ENCODE results near the gene AGRP. TPM values are rescaled to one million over a fixed set of nuclear protein-coding genes. Genes with fewer than 3 reads are reported as not detected.

Gene AGRP
- total and polyA plus RNA-seq, 4 donors = 0.18 to 0.50 TPM; not detected in 2

- DNase-seq (ENCODE audit: low spot score) = no peak
- Histone ChIP-seq H3K4me1 (ENCODE audit: control insufficient read depth in 4 of 4, insufficient read depth in 4 of 4, low read length in 3 of 4) (peaks cover 0 to 2% (median 0%) of the 10 kb centered on the region in 4 donors), H3K9ac (ENCODE audit: low read depth in 1 of 2, low read length in 2 of 2) (no peak overlapping the region), H3K36me3 (ENCODE audit: control insufficient read depth in 4 of 4, insufficient read depth in 3 of 4, low read depth in 1 of 4, low read length in 3 of 4) (no peaks in the 10 kb centered on the region), H3K27ac (ENCODE audit: low read depth in 1 of 2, low read length in 2 of 2) (no peak overlapping the region), H3K27me3 (ENCODE audit: control insufficient read depth in 4 of 4, insufficient read depth in 4 of 4, low read length in 3 of 4) (no peaks in the 10 kb centered on the region), H3K9me3 (ENCODE audit: control insufficient read depth in 4 of 4, low read length in 3 of 4) (no peaks in the 10 kb centered on the region), H3K4me3 (ENCODE audit: low read depth in 1 of 3, low read length in 3 of 3) (no peak overlapping the region)
- 76% methylated on average over 8 of the region's 8 CpGs for WGBS
- no peak for TF ChIP-seq CTCF (IDR thresholded peaks at IDR 0.05; ENCODE audit: low read depth, low read length, missing input control)
- TF ChIP-seq REST (IDR thresholded peaks at IDR 0.05) = no peak
- TF ChIP-seq SP1 (IDR thresholded peaks at IDR 0.05) = no peak
- no peak for TF ChIP-seq FOXA2 (IDR thresholded peaks at IDR 0.05)
- no peak for TF ChIP-seq ATF3 (IDR thresholded peaks at IDR 0.05)
- no peak for TF ChIP-seq TAF1 (conservative IDR thresholded peaks at IDR 0.05)
These were observed 23.1 kb upstream of the AGRP start for GRCh38 chr16:67506468-67506867.

- H3K36me3 ChIP-seq (ENCODE audit: control insufficient read depth in 4 of 4, insufficient read depth in 3 of 4, low read depth in 1 of 4, low read length in 3 of 4) = no peaks in the 10 kb centered on the region
- peaks cover 0 to 2% (median 0%) of the 10 kb centered on the region in 4 donors for H3K4me1 ChIP-seq (ENCODE audit: control insufficient read depth in 4 of 4, insufficient read depth in 4 of 4, low read length in 3 of 4)
- 74% methylated on average over 9 of the region's 9 CpGs for WGBS
- H3K27ac ChIP-seq (ENCODE audit: low read depth in 1 of 2, low read length in 2 of 2) = peak overlapping the region in 1 of 2 donors; percentile 12
- H3K4me3 ChIP-seq (ENCODE audit: low read depth in 1 of 3, low read length in 3 of 3) = no peak overlapping the region
- no peaks in the 10 kb centered on the region for H3K9me3 ChIP-seq (ENCODE audit: control insufficient read depth in 4 of 4, low read length in 3 of 4)
- no peaks in the 10 kb centered on the region for H3K27me3 ChIP-seq (ENCODE audit: control insufficient read depth in 4 of 4, insufficient read depth in 4 of 4, low read length in 3 of 4)
- DNase-seq (ENCODE audit: low spot score) = no peak
- H3K9ac ChIP-seq (ENCODE audit: low read depth in 1 of 2, low read length in 2 of 2) = no peak overlapping the region
- no peak for TF ChIP-seq HNF4A (conservative IDR thresholded peaks at IDR 0.05)
- no peak for TF ChIP-seq JUND (IDR thresholded peaks at IDR 0.05)
- TF ChIP-seq RAD21 (IDR thresholded peaks at IDR 0.05) = no peak
- no peak for TF ChIP-seq ATF3 (IDR thresholded peaks at IDR 0.05)
- no peak for TF ChIP-seq ZBTB33 (IDR thresholded peaks at IDR 0.05)
- no peak for TF ChIP-seq HNF4G (IDR thresholded peaks at IDR 0.05)
- no peak for TF ChIP-seq CTCF (IDR thresholded peaks at IDR 0.05; ENCODE audit: low read depth, low read length, missing input control)
- TF ChIP-seq GABPA (IDR thresholded peaks at IDR 0.05 in 1 of 2, conservative IDR thresholded peaks at IDR 0.05 in 1 of 2) = no peak
- TF ChIP-seq MAX (IDR thresholded peaks at IDR 0.05) = no peak
- TF ChIP-seq RXRA (IDR thresholded peaks at IDR 0.05) = no peak
- TF ChIP-seq EGR1 (IDR thresholded peaks at IDR 0.05; ENCODE audit: low read depth in 2 of 2) = no peak
- no peak for TF ChIP-seq SP1 (IDR thresholded peaks at IDR 0.05)
- no peak for TF ChIP-seq FOXA2 (IDR thresholded peaks at IDR 0.05)
- TF ChIP-seq NR2F2 (IDR thresholded peaks at IDR 0.05) = no peak
These were observed 21.0 kb upstream of the AGRP start for GRCh38 chr16:67504031-67505021.
